Mucosa of stomach (tissue), 1 donor: ENCODE measurements around the gene KASH5.
"Not testable (repeated sequence)": the region's sequence is repeated elsewhere in the genome, so short reads cannot be mapped to it uniquely, and the experiment has no call there.

Experiments used
- H3K27me3 ChIP-seq: one replicate; pipeline ENCODE4 v1.7.0; 2013; ENCODE audit warnings: mild to moderate bottlenecking, low read length; ENCODE audit not compliant: control insufficient read depth, insufficient read depth
- H3K36me3 ChIP-seq: one replicate; pipeline ENCODE4 v1.7.0; 2013; ENCODE audit warnings: low read length; ENCODE audit not compliant: control insufficient read depth, insufficient read depth
- H3K4me1 ChIP-seq: one replicate; pipeline ENCODE4 v1.7.0; 2013; ENCODE audit warnings: mild to moderate bottlenecking, low read length; ENCODE audit not compliant: control insufficient read depth, insufficient read depth
- H3K4me3 ChIP-seq: one replicate; pipeline ENCODE4 v1.7.0; 2013; ENCODE audit warnings: low read length
- H3K9ac ChIP-seq: one replicate; pipeline ENCODE4 v1.7.0; 2013; ENCODE audit warnings: mild to moderate bottlenecking, low read length, moderate library complexity
- H3K9me3 ChIP-seq: one replicate; pipeline ENCODE4 v1.7.0; 2013; ENCODE audit warnings: mild to moderate bottlenecking, low read length, moderate library complexity; ENCODE audit not compliant: control insufficient read depth
- donor health status: Pancreatic carcinoma.

The KASH5 gene

GRCh38 chr19:49364083-49364737 is 23.8 kb upstream of the KASH5 start:
- H3K4me3 ChIP-seq = no peak overlapping the region
- peaks cover 28% of the 10 kb centered on the region for H3K4me1 ChIP-seq
- H3K9ac ChIP-seq = peak overlapping the region; percentile 53
- no peaks in the 10 kb centered on the region for H3K36me3 ChIP-seq
- H3K27me3 ChIP-seq = peaks cover 16% of the 10 kb centered on the region
- no peaks in the 10 kb centered on the region for H3K9me3 ChIP-seq

GRCh38 chr19:49366110-49366509 is 21.9 kb upstream of the KASH5 start:
- H3K9me3 ChIP-seq = no peaks in the 10 kb centered on the region
- H3K4me1 ChIP-seq = peaks cover 28% of the 10 kb centered on the region
- no peak overlapping the region for H3K9ac ChIP-seq
- H3K36me3 ChIP-seq = no peaks in the 10 kb centered on the region
- no peak overlapping the region for H3K4me3 ChIP-seq
- H3K27me3 ChIP-seq = peaks cover 16% of the 10 kb centered on the region

GRCh38 chr19:49368711-49369358 is 19.2 kb upstream of the KASH5 start:
- H3K4me1 ChIP-seq = peaks cover 4% of the 10 kb centered on the region
- no peak overlapping the region for H3K4me3 ChIP-seq
- H3K9ac ChIP-seq = no peak overlapping the region
- H3K36me3 ChIP-seq = no peaks in the 10 kb centered on the region
- no peaks in the 10 kb centered on the region for H3K27me3 ChIP-seq
- no peaks in the 10 kb centered on the region for H3K9me3 ChIP-seq

- Histone ChIP-seq H3K36me3 (no peaks in the 10 kb centered on the region), H3K9ac (no peak overlapping the region), H3K4me3 (no peak overlapping the region), H3K4me1 (no peaks in the 10 kb centered on the region), H3K27me3 (peaks cover 4% of the 10 kb centered on the region), H3K9me3 (no peaks in the 10 kb centered on the region)
Observed at GRCh38 chr19:49371184-49371583, 16.9 kb upstream of the KASH5 start.

GRCh38 chr19:49373174-49373573 is 14.9 kb upstream of the KASH5 start:
- not testable (repeated sequence) for H3K27me3 ChIP-seq, H3K36me3 ChIP-seq, H3K4me1 ChIP-seq, H3K4me3 ChIP-seq, H3K9me3 ChIP-seq, H3K9ac ChIP-seq

GRCh38 chr19:49374665-49375434 is 13.2 kb upstream of the KASH5 start:
- peaks cover 4% of the 10 kb centered on the region for H3K27me3 ChIP-seq
- H3K4me1 ChIP-seq = no peaks in the 10 kb centered on the region
- no peak overlapping the region for H3K9ac ChIP-seq
- H3K9me3 ChIP-seq = no peaks in the 10 kb centered on the region
- H3K4me3 ChIP-seq = no peak overlapping the region
- no peaks in the 10 kb centered on the region for H3K36me3 ChIP-seq

- no peaks in the 10 kb centered on the region for H3K9me3 ChIP-seq
- H3K36me3 ChIP-seq = no peaks in the 10 kb centered on the region
Observed at GRCh38 chr19:49378512-49378911, 9.5 kb upstream of the KASH5 start.

GRCh38 chr19:49380391-49380790 is 7.7 kb upstream of the KASH5 start:
- Histone ChIP-seq H3K27me3 (no peaks in the 10 kb centered on the region), H3K9me3 (no peaks in the 10 kb centered on the region), H3K36me3 (no peaks in the 10 kb centered on the region), H3K4me3 (no peak overlapping the region), H3K9ac (no peak overlapping the region), H3K4me1 (no peaks in the 10 kb centered on the region)

More at GRCh38 chr19:49378512-49378911, 9.5 kb upstream of the KASH5 start:
- Histone ChIP-seq H3K27me3 (peaks cover 4% of the 10 kb centered on the region), H3K4me1 (no peaks in the 10 kb centered on the region), H3K4me3 (no peak overlapping the region), H3K9ac (no peak overlapping the region)

GRCh38 chr19:49382639-49383038 is 5.4 kb upstream of the KASH5 start:
- Histone ChIP-seq H3K9ac (no peak overlapping the region), H3K4me3 (no peak overlapping the region), H3K27me3 (no peaks in the 10 kb centered on the region), H3K9me3 (no peaks in the 10 kb centered on the region), H3K36me3 (no peaks in the 10 kb centered on the region), H3K4me1 (no peaks in the 10 kb centered on the region)

- no peak overlapping the region for H3K4me3 ChIP-seq
Observed at GRCh38 chr19:49383599-49383998, 4.5 kb upstream of the KASH5 start.

GRCh38 chr19:49389406-49389805 is 1.4 kb downstream of the KASH5 start:
- no peaks in the 10 kb centered on the region for H3K36me3 ChIP-seq
- H3K4me1 ChIP-seq = no peaks in the 10 kb centered on the region
- no peak overlapping the region for H3K9ac ChIP-seq
- H3K9me3 ChIP-seq = no peaks in the 10 kb centered on the region
- peaks cover 15% of the 10 kb centered on the region for H3K27me3 ChIP-seq
- H3K4me3 ChIP-seq = no peak overlapping the region

More at GRCh38 chr19:49383599-49383998, 4.5 kb upstream of the KASH5 start:
- no peaks in the 10 kb centered on the region for H3K36me3 ChIP-seq
- no peaks in the 10 kb centered on the region for H3K4me1 ChIP-seq
- H3K27me3 ChIP-seq = no peaks in the 10 kb centered on the region
- no peaks in the 10 kb centered on the region for H3K9me3 ChIP-seq
- no peak overlapping the region for H3K9ac ChIP-seq
